ENCODE data around the gene AIPL1. TPM values are rescaled to one million over a fixed set of nuclear protein-coding genes. Genes with fewer than 3 reads are reported as not detected.

The AIPL1 gene
- total and polyA plus RNA-seq, 2 experiments from 2014 or later, result not detected

- Histone ChIP-seq H3K4me3 (no peak overlapping the region), H3K4me2 (no peak overlapping the region), H3K4me1 (ENCODE audit: insufficient read depth) (no peaks in the 10 kb centered on the region), H3K27ac (no peak overlapping the region), H2AFZ (no peak overlapping the region), H3K9me3 (ENCODE audit: low read depth) (no peaks in the 10 kb centered on the region), H3K79me2 (no peaks in the 10 kb centered on the region), H3K36me3 (replicated peaks; ENCODE audit: insufficient read depth, low read depth) (no peaks in the 10 kb centered on the region), H4K20me1 (ENCODE audit: insufficient read depth, poor library complexity, severe bottlenecking) (no peaks in the 10 kb centered on the region), H3K9me2 (replicated peaks; ENCODE audit: insufficient read depth) (no peaks in the 10 kb centered on the region), H3K27me3 (no peaks in the 10 kb centered on the region)
- 94% methylated on average over 22 of the region's 25 CpGs for WGBS (ENCODE audit: low lambda C conversion rate, missing lambda C conversion rate)
- no peak for DNase-seq (ENCODE audit: low spot score)
- TF ChIP-seq EZH2phosphoT487 (IDR thresholded peaks at IDR 0.05; ENCODE audit: low read depth, severe bottlenecking, unreplicated experiment), result no peak
- no peak for TF ChIP-seq EZH2 (IDR thresholded peaks at IDR 0.05; ENCODE audit: borderline replicate concordance)
- TF ChIP-seq CTCF (IDR thresholded peaks at IDR 0.05; ENCODE audit: poor library complexity), result no peak
These were observed 8.4 kb downstream of the AIPL1 start for GRCh38 chr17:6426356-6427101.

GRCh38 chr17:6425407-6425806 lies 9.5 kb downstream of the AIPL1 start:
- Histone ChIP-seq H2AFZ (no peak overlapping the region), H3K27ac (no peak overlapping the region), H4K20me1 (ENCODE audit: insufficient read depth, poor library complexity, severe bottlenecking) (no peaks in the 10 kb centered on the region), H3K4me2 (no peak overlapping the region), H3K27me3 (no peaks in the 10 kb centered on the region), H3K4me3 (no peak overlapping the region), H3K9me2 (replicated peaks; ENCODE audit: insufficient read depth) (no peaks in the 10 kb centered on the region), H3K36me3 (replicated peaks; ENCODE audit: insufficient read depth, low read depth) (no peaks in the 10 kb centered on the region), H3K79me2 (no peaks in the 10 kb centered on the region), H3K9me3 (ENCODE audit: low read depth) (no peaks in the 10 kb centered on the region), H3K4me1 (ENCODE audit: insufficient read depth) (no peaks in the 10 kb centered on the region)
- no peak for DNase-seq (ENCODE audit: low spot score)
- TF ChIP-seq CTCF (IDR thresholded peaks at IDR 0.05; ENCODE audit: poor library complexity), result no peak
- no peak for TF ChIP-seq EZH2 (IDR thresholded peaks at IDR 0.05; ENCODE audit: borderline replicate concordance)
- TF ChIP-seq EZH2phosphoT487 (IDR thresholded peaks at IDR 0.05; ENCODE audit: low read depth, severe bottlenecking, unreplicated experiment), result no peak
- WGBS (ENCODE audit: low lambda C conversion rate, missing lambda C conversion rate), result 93% methylated on average over 15 of the region's 18 CpGs

- Histone ChIP-seq H2AFZ (no peak overlapping the region), H3K9me3 (ENCODE audit: low read depth) (no peaks in the 10 kb centered on the region), H3K9me2 (replicated peaks; ENCODE audit: insufficient read depth) (no peaks in the 10 kb centered on the region), H3K4me3 (no peak overlapping the region), H3K36me3 (replicated peaks; ENCODE audit: insufficient read depth, low read depth) (no peaks in the 10 kb centered on the region), H3K79me2 (no peaks in the 10 kb centered on the region), H3K27ac (no peak overlapping the region), H4K20me1 (ENCODE audit: insufficient read depth, poor library complexity, severe bottlenecking) (no peaks in the 10 kb centered on the region), H3K27me3 (no peaks in the 10 kb centered on the region), H3K4me2 (no peak overlapping the region), H3K4me1 (ENCODE audit: insufficient read depth) (no peaks in the 10 kb centered on the region)
- TF ChIP-seq CTCF (IDR thresholded peaks at IDR 0.05; ENCODE audit: poor library complexity) (no peak), EZH2phosphoT487 (IDR thresholded peaks at IDR 0.05; ENCODE audit: low read depth, severe bottlenecking, unreplicated experiment) (no peak), EZH2 (IDR thresholded peaks at IDR 0.05; ENCODE audit: borderline replicate concordance) (no peak)
- WGBS (ENCODE audit: low lambda C conversion rate, missing lambda C conversion rate), result 82% methylated on average over 14 of the region's 14 CpGs
- no peak for DNase-seq (ENCODE audit: low spot score)
These were observed 11.0 kb downstream of the AIPL1 start for GRCh38 chr17:6423931-6424330.
